ENCODE measurements around the gene DOCK1.
"Not testable (repeated sequence)": the region's sequence is repeated elsewhere in the genome, so short reads cannot be mapped to it uniquely, and the experiment has no call there.

Gene DOCK1

GRCh38 chr10:126904818-126905701 is at the start of gene DOCK1:
DOCK1 (plus strand) TSS chr10:126905428; CDS start chr10:126905518, 90 bp downstream.
- DNase-seq: no peak

DNA sequence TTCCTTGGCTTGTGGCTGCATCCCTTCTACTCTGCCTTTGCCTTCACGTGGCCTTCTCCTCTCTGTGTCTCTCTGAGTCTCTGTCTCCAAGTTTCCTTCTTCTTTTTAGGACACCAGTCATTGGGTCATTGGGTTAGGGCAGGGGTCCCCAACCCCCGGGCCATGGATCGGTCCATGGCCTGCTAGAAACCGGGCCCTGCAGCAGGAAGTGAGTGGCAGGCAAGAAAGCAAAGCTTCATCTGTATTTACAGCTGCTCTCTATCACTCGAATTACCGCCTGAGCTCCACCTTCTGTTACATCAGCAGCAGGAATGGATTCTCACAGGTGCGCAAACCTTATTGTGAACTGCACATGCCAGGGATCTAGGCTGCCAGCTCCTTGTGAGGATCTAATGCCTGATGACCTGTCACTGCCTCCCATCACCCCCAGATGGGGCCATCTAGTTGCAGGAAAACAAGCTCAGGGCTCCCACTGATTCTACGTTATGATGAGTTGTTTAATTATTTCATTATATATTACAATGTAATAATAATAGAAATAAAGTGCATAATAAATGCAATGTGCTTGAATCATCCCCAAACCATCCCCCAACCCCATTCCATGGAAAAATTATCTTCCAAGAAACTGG is 47.9 kb upstream of the DOCK1 start:
- DNase-seq: no peak

GRCh38 chr10:126867567-126868365 is 37.5 kb upstream of the DOCK1 start:
- no peak for DNase-seq

DNA sequence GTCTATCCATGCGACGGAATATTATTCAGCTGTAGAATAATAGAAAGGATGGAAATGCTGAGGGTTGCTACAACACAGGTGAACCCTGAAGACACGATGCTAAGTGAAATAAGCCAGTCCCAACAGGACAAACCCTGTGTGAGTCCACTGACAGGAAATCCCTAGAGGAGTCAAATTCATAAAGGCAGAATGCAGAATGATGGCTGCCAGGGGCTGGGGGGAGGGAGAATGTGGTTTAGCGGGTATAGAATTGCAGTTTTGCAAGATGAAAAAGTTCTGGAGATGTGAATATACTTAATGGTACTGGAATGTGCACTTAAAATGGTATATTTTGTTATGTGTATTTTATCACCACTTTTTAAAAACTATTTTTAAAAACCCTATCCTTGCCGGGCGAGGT is 36.9 kb upstream of the DOCK1 start:
- DNase-seq: no peak

DNA sequence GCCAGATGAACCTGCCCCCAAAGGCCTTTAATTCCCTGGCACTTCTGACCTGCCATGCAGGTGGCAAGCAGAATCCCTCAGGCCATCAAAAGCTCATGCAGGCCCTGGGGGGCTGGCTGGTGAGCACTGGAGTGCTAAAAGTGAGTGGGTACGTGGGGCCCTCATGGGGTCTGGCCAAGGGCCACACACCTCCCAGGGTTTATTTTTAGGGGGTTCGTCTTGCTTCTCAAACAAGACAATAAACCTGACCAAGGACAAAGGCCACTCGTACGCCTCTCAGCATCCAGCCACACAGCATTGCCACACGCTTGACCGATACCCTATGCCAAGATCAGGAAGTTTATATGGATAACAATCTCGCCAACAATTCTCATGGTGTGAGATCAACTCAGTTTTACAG is 33.1 kb upstream of the DOCK1 start:
- DNase-seq: no peak

DNA sequence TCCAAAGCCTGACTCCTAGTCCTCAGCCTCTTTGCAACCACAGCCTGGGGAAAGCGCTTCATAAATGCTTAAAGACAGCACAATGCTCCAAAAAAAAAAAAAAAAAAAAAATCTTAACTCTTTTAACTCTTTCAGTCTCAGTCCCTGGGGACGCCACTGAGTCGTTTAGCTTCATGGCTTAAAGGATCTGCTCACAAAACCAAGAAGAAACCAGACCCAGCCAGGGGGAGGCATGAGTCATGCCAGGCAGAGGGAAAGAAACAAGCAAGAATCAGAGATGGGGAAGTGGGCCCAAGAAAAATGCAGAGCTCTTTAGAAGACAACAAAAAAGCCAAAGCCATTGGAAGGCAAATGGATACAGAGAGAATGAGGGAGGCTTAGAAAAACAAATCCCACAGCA is 32.5 kb upstream of the DOCK1 start:
- DNase-seq: no peak

DNA sequence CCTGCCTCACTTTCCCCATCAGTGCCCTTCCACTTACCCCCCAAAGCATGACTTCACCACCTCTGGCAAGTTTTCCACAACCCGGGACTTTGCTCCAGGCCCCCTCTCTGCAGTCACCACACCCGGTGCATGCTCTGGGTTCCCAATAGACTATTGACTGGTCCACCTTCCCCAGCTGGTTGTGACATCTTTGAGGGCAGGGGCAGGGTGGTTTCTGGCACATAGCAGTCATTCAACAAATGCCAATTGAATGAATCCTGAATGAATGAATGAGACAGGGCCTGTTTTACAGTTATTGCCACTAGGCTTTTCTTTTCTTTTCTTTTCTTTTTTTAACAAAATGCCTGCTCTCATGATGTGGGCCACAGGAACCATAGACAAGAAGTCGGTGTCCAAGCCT is 28.8 kb upstream of the DOCK1 start:
- DNase-seq: no peak

- no peak for DNase-seq
Measured at GRCh38 chr10:126877390-126877789, 27.8 kb upstream of the DOCK1 start.

GRCh38 chr10:126878594-126878993 is 26.6 kb upstream of the DOCK1 start:
- no peak for DNase-seq

DNA sequence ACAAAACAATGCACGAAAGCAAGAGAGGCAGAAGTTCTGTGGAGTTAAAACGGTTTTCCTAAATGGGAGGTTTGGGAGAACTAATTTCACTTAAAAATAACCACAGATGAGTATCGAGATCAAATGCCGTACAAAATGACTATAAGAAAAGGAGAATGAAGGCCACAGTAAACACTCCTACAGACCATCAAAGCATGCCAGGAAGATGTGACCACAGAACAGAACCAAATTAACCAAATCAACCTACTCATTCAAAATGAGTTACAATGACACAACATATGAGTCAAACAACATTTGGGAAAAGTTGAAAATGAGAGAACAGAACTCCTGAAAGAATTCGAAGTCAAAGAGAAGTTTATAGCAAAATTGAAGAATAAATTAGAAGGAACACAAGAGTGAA is 24.3 kb upstream of the DOCK1 start:
- no peak for DNase-seq

DNA sequence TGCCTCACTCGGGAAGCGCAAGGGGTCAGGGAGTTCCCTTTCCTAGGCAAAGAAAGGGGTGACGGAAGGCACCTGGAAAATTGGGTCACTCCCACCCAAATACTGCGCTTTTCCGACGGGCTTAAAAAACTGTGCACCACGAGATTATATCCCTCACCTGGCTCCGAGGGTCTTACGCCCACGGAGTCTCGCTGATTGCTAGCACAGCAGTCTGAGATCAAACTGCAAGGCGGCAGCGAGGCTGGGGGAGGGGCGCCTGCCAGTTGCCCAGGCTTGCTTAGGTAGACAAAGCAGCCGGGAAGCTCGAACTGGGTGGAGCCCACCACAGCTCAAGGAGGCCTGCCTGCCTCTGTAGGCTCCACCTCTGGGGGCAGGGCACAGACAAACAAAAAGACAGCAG is 23.2 kb upstream of the DOCK1 start:
- DNase-seq: not testable (repeated sequence)

DNA sequence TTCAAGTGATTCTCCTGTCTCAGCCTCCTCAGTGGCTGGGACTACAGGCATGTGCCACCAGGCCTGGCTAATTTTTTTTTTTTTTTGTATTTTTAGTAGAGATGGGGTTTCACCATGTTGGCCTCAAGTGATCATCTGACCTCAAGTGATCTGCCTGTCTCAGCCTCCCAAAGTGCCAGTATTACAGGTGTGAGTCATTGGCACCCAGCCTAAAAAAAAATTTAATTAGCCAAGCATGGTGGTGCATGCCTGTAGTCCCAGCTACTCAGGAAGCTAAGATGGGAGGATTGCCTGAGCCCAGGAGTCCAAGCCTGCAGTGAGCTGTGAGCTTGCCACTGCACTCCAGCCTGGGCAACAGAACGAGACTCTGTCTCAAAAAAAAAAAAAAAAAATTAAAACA is 16.8 kb upstream of the DOCK1 start:
- not testable (repeated sequence) for DNase-seq

DNA sequence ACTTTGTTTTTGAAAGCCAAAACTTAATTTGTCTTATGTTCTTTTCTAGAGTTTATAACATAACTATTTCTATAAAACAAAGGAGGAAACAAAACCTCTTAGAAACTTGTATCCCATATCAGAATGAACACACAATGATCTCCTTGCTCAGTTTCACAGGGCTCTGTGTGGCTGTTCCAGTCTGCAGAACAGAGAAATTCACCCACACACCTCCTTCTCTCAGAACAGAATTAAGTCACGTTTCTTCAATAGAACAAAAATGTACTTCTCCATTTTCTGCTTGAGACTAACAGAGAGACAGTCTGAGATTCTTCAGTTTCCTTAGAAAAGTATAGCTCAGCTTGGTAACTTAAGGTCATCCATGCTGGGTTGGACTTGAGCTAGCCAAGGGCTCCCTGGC is 15.8 kb upstream of the DOCK1 start:
- no peak for DNase-seq

GRCh38 chr10:126890797-126891196 is 14.4 kb upstream of the DOCK1 start:
- DNase-seq: not testable (repeated sequence)

- DNase-seq: no peak
Measured at GRCh38 chr10:126892226-126893175, 12.7 kb upstream of the DOCK1 start.

GRCh38 chr10:126893206-126893605 is 12.0 kb upstream of the DOCK1 start:
- DNase-seq: no peak

DNA sequence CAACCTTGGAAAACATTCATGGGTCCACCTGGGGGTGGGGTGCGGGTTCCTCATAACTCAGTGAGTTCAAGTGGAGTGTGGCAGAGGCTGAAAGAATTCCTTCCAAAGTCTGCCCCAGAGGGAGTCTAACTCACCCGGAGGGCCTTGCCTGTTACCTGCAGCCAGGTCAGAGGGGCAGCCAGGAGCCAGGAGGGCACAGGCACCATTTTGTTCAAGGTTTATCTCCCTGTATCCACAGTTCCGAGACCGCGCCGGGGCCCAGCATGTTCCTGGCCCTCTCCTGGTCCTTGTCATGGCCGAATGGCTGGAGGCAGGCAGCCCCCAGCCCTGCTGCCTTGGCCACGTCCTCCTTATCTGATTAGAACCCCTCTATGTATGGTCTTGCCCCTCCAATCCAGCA is 11.4 kb upstream of the DOCK1 start:
- no peak for DNase-seq

DNA sequence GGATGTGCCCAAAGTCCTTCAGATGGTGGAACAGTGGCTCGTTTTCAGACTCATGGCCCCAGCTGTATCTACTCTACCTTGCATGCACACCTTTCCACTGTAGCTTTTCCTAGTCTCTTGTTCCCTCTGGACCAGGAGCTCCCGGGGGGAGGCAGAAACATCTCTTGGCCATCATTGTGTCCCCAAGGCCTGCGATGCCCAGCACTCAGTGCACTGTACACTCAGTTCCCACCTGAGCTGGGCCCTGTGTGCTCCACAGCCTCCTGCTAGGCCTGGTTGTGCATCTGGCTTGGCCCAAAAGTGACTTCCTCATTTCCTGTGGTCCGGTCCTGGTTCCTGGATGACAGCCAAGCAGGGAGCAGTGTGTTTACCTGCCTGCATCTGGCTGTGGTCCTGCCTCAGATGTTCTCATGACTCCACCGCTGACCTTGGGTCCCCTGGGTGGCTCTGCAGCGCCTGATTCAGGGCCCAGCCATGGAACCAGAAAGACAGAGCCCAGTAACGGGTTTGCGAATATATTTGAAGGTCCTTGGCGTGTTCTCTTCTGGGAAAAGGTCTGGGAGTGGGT is 9.9 kb upstream of the DOCK1 start:
- no peak for DNase-seq

GRCh38 chr10:126898460-126898859 is 6.8 kb upstream of the DOCK1 start:
- DNase-seq: no peak

GRCh38 chr10:126899529-126899928 is 5.7 kb upstream of the DOCK1 start:
- DNase-seq: not testable (repeated sequence)

DNA sequence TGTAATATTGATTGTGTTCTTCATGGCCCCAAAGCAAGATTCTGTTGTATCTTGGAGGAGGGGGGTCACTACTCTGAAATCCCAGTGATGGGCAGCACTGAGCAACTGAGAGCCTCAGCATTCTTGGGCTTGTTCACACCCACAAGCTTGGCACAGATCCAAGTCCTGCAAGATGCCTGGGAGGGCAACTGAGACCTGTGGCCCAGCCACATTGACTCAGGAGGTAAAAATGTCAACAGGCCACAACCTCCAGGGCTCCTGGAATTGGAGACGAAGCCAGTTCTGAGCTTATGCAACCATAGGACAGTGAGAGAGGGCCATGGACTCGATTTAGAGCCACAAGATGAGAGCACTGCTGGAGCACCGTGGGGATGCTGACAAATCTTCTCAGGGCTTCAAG is 3.1 kb upstream of the DOCK1 start:
- DNase-seq: no peak

Data from NCI-H774 (cell line).